ENCODE measurements around the gene PUS7. TPM values are rescaled to one million over a fixed set of nuclear protein-coding genes. Genes with fewer than 3 reads are reported as not detected.

Gene PUS7
- total and polyA plus RNA-seq, 2 donors (not counting 3 experiments of a cell fraction or from before 2014, with no cell fraction given): 15.8 to 33.9 TPM

DNA sequence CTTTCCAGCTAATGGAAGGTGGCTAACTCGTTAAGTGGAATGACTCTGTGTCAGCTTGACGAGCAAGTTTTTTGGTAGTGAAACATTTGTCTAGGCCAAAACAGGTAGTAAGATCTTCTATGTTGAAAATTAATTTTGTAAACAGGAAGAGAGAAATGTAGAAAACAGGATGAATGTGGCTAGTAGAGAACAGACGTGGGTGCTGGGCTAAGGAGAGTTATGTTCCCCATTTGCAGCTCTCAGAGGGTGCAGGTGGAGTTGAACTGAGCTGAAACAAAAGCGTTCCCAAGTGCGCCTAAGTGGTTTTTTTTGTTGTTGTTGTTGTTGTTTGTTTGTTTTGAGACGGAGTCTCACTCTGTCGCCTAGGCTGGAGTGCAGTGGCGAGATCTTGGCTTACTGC, 73.9 kb downstream of the PUS7 start:
- intact Hi-C loops (cut with micrococcal nuclease): no loop called here
- H3K79me2 ChIP-seq (ENCODE audit: control insufficient read depth, insufficient read depth, low read length): no peaks in the 10 kb centered on the region
- H3K9ac ChIP-seq (replicated peaks; ENCODE audit: extremely low read depth, insufficient read depth, low read length): no peak overlapping the region
- H3K36me3 ChIP-seq (ENCODE audit: control insufficient read depth in 2 of 2, extremely low read depth in 1 of 2, insufficient read depth in 2 of 2, low read length in 2 of 2): no peaks in the 10 kb centered on the region
- H3K9me3 ChIP-seq (replicated peaks; ENCODE audit: control insufficient read depth, insufficient read depth, low read length): no peaks in the 10 kb centered on the region
- BruUV-seq (replicated peaks): no TSS peak
- no peak overlapping the region for H3K4me3 ChIP-seq (replicated peaks in 1 of 3; ENCODE audit: insufficient read depth in 1 of 3, low read depth in 1 of 3, low read length in 3 of 3)
- dilution Hi-C loops (cut with MboI; ENCODE audit: extremely low pct_ligation_motif_present, low sequenced_read_pairs): no loop called here
- no peak overlapping the region for H2AFZ ChIP-seq (ENCODE audit: low read depth, low read length)
- H4K20me1 ChIP-seq (replicated peaks; ENCODE audit: control insufficient read depth, extremely low read depth, insufficient read depth, low read length): no peaks in the 10 kb centered on the region
- no peak for TF ChIP-seq FOS (IDR thresholded peaks at IDR 0.05; ENCODE audit: borderline replicate concordance, insufficient read depth, low read length)
- TF ChIP-seq, protein P1, sequence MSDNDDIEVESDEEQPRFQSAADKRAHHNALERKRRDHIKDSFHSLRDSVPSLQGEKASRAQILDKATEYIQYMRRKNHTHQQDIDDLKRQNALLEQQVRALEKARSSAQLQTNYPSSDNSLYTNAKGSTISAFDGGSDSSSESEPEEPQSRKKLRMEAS (IDR thresholded peaks at IDR 0.05; ENCODE audit: insufficient read depth, insufficient read length): no peak
- TF ChIP-seq, protein P2, sequence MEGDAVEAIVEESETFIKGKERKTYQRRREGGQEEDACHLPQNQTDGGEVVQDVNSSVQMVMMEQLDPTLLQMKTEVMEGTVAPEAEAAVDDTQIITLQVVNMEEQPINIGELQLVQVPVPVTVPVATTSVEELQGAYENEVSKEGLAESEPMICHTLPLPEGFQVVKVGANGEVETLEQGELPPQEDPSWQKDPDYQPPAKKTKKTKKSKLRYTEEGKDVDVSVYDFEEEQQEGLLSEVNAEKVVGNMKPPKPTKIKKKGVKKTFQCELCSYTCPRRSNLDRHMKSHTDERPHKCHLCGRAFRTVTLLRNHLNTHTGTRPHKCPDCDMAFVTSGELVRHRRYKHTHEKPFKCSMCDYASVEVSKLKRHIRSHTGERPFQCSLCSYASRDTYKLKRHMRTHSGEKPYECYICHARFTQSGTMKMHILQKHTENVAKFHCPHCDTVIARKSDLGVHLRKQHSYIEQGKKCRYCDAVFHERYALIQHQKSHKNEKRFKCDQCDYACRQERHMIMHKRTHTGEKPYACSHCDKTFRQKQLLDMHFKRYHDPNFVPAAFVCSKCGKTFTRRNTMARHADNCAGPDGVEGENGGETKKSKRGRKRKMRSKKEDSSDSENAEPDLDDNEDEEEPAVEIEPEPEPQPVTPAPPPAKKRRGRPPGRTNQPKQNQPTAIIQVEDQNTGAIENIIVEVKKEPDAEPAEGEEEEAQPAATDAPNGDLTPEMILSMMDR (IDR thresholded peaks at IDR 0.05; ENCODE audit: extremely low read depth in 1 of 2, insufficient read depth in 1 of 2, low read depth in 1 of 2, low read length in 2 of 2): no peak
- TF ChIP-seq POLR2A (IDR thresholded peaks at IDR 0.05; ENCODE audit: low read depth, low read length): no peak
- no peak for TF ChIP-seq GATA2 (IDR thresholded peaks at IDR 0.05; ENCODE audit: insufficient read depth, insufficient read length, low read depth, low read length)
- TF ChIP-seq EZH2 (IDR thresholded peaks at IDR 0.05; ENCODE audit: borderline replicate concordance, low read depth, low read length, severe bottlenecking): no peak
- TF ChIP-seq MYC (IDR thresholded peaks at IDR 0.05; ENCODE audit: low read depth, low read length): no peak
- TF ChIP-seq JUN (IDR thresholded peaks at IDR 0.05; ENCODE audit: borderline replicate concordance, insufficient read depth, insufficient read length, low read depth): no peak
- no peak for TF ChIP-seq POLR2AphosphoS5 (IDR thresholded peaks at IDR 0.05; ENCODE audit: insufficient read depth, low read depth, low read length)
- ChIA-PET CTCF (no interaction called here), POLR2A (no interaction called here)
- DNase-seq (ENCODE audit: low read depth, low spot score) (no peak), FAIRE-seq (no peak)
- H3K27ac ChIP-seq (ENCODE audit: insufficient read depth, low read depth, low read length): no peak overlapping the region
- no peaks in the 10 kb centered on the region for H3K9me1 ChIP-seq (replicated peaks; ENCODE audit: control insufficient read depth, extremely low read depth, insufficient read depth, low read length)
- no peaks in the 10 kb centered on the region for H3K27me3 ChIP-seq (ENCODE audit: control insufficient read depth in 2 of 2, insufficient read depth in 2 of 2, low read length in 2 of 2)
- H3K4me2 ChIP-seq (ENCODE audit: insufficient read depth, low read length): no peak overlapping the region
- no peaks in the 10 kb centered on the region for H3K4me1 ChIP-seq (ENCODE audit: control insufficient read depth, extremely low read depth, insufficient read depth, low read length)

Data from endothelial cell of umbilical vein (primary cell).